HCT116 (cell line): ENCODE data around the gene TAF3. TPM values are rescaled to one million over a fixed set of nuclear protein-coding genes. Genes with fewer than 3 reads are reported as not detected.

Experiments
- ATAC-seq: fragments of 200-7000 bp; cut with Tn5 transposase; 2 replicates; pipeline ENCODE4 v1.9.1; 2020; ENCODE audit warnings: mild to moderate bottlenecking, moderate library complexity
- BruUV-seq: library from RNA; stranded (reverse); fragments of 400-500 nt; replicated peaks from 2 replicates; lab custom pipeline; 2021; lab: Mats Ljungman, UMichigan
- CTCF ChIA-PET: fragments of 300-600 bp; sonication (Branson Sonifier 250); formaldehyde crosslinking; loops from one replicate; lab custom pipeline; 2021; ENCODE audit warnings: antibody characterized with exemption; lab: Charles Lee
- POLR2A ChIA-PET: fragments of 300-600, 350-600 bp; sonication (Branson Sonifier 250); formaldehyde crosslinking; loops from one replicate; lab custom pipeline; 2021; ENCODE audit warnings: antibody characterized with exemption; lab: Charles Lee
- RAD21 ChIA-PET, 2 experiments: fragments of 300-600 bp; sonication (Branson Sonifier 250); formaldehyde crosslinking; loops; one replicate each; lab custom pipeline; 2023; ENCODE audit warnings: low total read pairs in 2 of 2; ENCODE audit not compliant: uncharacterized antibody in 2 of 2, unreplicated experiment in 2 of 2, low non-redundant PET in 1 of 2; lab: Charles Lee
- DNase-seq: peaks from one replicate; pipeline ENCODE4 v3.0.0-alpha.2; 2010; ENCODE audit warnings: low read depth, low spot score
- H2AFZ ChIP-seq: fragments of 200-600 bp; shearing (Covaris generic), sonication (generic); 2 replicates; pipeline ENCODE4 v1.6.1; 2017; ENCODE audit warnings: low read depth, mixed run types, mixed read lengths, antibody characterized with exemption, low read length; ENCODE audit not compliant: poor library complexity, severe bottlenecking
- H3K27ac ChIP-seq: 2 replicates; pipeline ENCODE4 v1.5.1; 2012; ENCODE audit warnings: low read depth, low read length
- H3K27me3 ChIP-seq: fragments of 200-600 bp; sonication (generic); 2 replicates; pipeline ENCODE4 v1.6.1; 2016; ENCODE audit warnings: mixed run types, low read length, mixed read lengths; ENCODE audit not compliant: insufficient read depth
- H3K36me3 ChIP-seq, 2 experiments: fragments of 200-500 bp in 1 of 2; fragments of 200-600 bp in 1 of 2; sonication (Bioruptor generic) in 1 of 2; sonication (generic) in 1 of 2; 2 replicates each; pipeline versions ENCODE4 v1.5.1 to v1.6.1; 2014 to 2016; ENCODE audit warnings: low read length in 2 of 2, inconsistent platforms in 1 of 2, mixed read lengths in 1 of 2, mixed run types in 1 of 2; ENCODE audit not compliant: insufficient read depth in 2 of 2, control insufficient read depth in 1 of 2
- H3K4me1 ChIP-seq, 2 experiments: fragments of 200-600 bp in 1 of 2; sonication (generic) in 1 of 2; 2 replicates each; pipeline versions ENCODE4 v1.5.1 to v1.6.1; 2012 to 2017; ENCODE audit warnings: low read length in 2 of 2, inconsistent platforms in 1 of 2, mild to moderate bottlenecking in 1 of 2, mixed read lengths in 1 of 2, mixed run types in 1 of 2, moderate library complexity in 1 of 2; ENCODE audit not compliant: insufficient read depth in 2 of 2, control insufficient read depth in 1 of 2
- H3K4me2 ChIP-seq: fragments of 200-600 bp; sonication (generic); 2 replicates; pipeline ENCODE4 v1.6.1; 2017; ENCODE audit warnings: mixed run types, low read length, mixed read lengths
- H3K4me3 ChIP-seq, 2 experiments: fragments of 200-600 bp in 1 of 2; sonication (generic) in 1 of 2; replicated peaks in 1 of 2; 2 replicates each; pipeline ENCODE4 v1.5.1; 2011 to 2016; ENCODE audit warnings: low read length in 2 of 2, control low read depth in 1 of 2, low read depth in 1 of 2, mild to moderate bottlenecking in 1 of 2, mixed read lengths in 1 of 2, mixed run types in 1 of 2
- H3K79me2 ChIP-seq: fragments of 200-600 bp; sonication (generic); 2 replicates; pipeline ENCODE4 v1.6.1; 2017; ENCODE audit warnings: mild to moderate bottlenecking, mixed run types, low read length, moderate library complexity, mixed read lengths; ENCODE audit not compliant: insufficient read depth
- H3K9ac ChIP-seq: fragments of 200-600 bp; sonication (generic); 2 replicates; pipeline ENCODE4 v1.6.1; 2016; ENCODE audit warnings: low read length, mixed read lengths
- H3K9me2 ChIP-seq: fragments of 200-600 bp; sonication (generic), shearing (Covaris generic); 2 replicates; pipeline ENCODE4 v1.6.1; 2017; ENCODE audit warnings: mixed run types, mild to moderate bottlenecking, moderate library complexity; ENCODE audit not compliant: insufficient read depth
- H3K9me3 ChIP-seq, 2 experiments: fragments of 200-500 bp in 1 of 2; fragments of 200-600 bp in 1 of 2; sonication (Bioruptor generic) in 1 of 2; sonication (generic) in 1 of 2; 2 replicates each; pipeline ENCODE4 v1.6.1; 2014 to 2017; ENCODE audit warnings: low read length in 2 of 2, mixed read lengths in 2 of 2, inconsistent platforms in 1 of 2, low read depth in 1 of 2, mild to moderate bottlenecking in 1 of 2, mixed run types in 1 of 2, moderate library complexity in 1 of 2; ENCODE audit not compliant: control insufficient read depth in 1 of 2, insufficient read depth in 1 of 2
- H4K20me1 ChIP-seq: fragments of 200-600 bp; sonication (generic), shearing (Covaris generic); 2 replicates; pipeline ENCODE4 v1.6.1; 2017; ENCODE audit warnings: mixed run types, mild to moderate bottlenecking, moderate library complexity; ENCODE audit not compliant: insufficient read depth
- CBX3 ChIP-seq: IDR thresholded peaks from 2 replicates; pipeline ENCODE4 v1.6.1; 2012; ENCODE audit warnings: low read depth
- CEBPB ChIP-seq: IDR thresholded peaks from 2 replicates; pipeline ENCODE4 v1.6.1; 2012; ENCODE audit warnings: low read depth
- EGR1 ChIP-seq: IDR thresholded peaks from 2 replicates; pipeline ENCODE4 v1.6.1; 2012; ENCODE audit warnings: low read depth
- ELF1 ChIP-seq: IDR thresholded peaks from 2 replicates; pipeline ENCODE4 v1.6.1; 2012; ENCODE audit warnings: low read depth, borderline replicate concordance
- EZH2phosphoT487 ChIP-seq: fragments of 200-600 bp; IDR thresholded peaks from 2 replicates; pipeline ENCODE4 v1.6.1; 2018; ENCODE audit warnings: antibody characterized with exemption, borderline replicate concordance
- JUND ChIP-seq: IDR thresholded peaks from 2 replicates; pipeline ENCODE4 v1.6.1; 2012
- MAX ChIP-seq: IDR thresholded peaks from 2 replicates; pipeline ENCODE4 v1.6.1; 2012
- RAD21 ChIP-seq: IDR thresholded peaks from 2 replicates; pipeline ENCODE4 v1.6.1; 2012; ENCODE audit warnings: low read depth, mild to moderate bottlenecking
- SP1 ChIP-seq: IDR thresholded peaks from 2 replicates; pipeline ENCODE4 v1.6.1; 2012; ENCODE audit warnings: low read depth
- SRF ChIP-seq: IDR thresholded peaks from 2 replicates; pipeline ENCODE4 v1.6.1; 2012; ENCODE audit warnings: low read depth
- YY1 ChIP-seq: IDR thresholded peaks from 2 replicates; pipeline ENCODE4 v1.6.1; 2011; ENCODE audit warnings: low read length, low read depth, moderate library complexity, mild to moderate bottlenecking; ENCODE audit not compliant: insufficient replicate concordance; ENCODE audit errors: extremely low read depth
- ZFX ChIP-seq: fragments of 450-650 bp; IDR thresholded peaks from 2 replicates; pipeline ENCODE4 v1.6.1; 2017
- ZNF274 ChIP-seq: fragments of 200-500 bp; sonication (Bioruptor generic); IDR thresholded peaks from 2 replicates; pipeline ENCODE4 v1.6.1; 2014; ENCODE audit warnings: mild to moderate bottlenecking, low read depth, low read length, inconsistent platforms
- intact Hi-C: fragments of 100-400 bp; cut with micrococcal nuclease; formaldehyde crosslinking; loops from 2 replicates; pipeline ENCODE4 v1.10.0; 2022
- total RNA-seq: library from RNA; stranded (reverse); gene quantifications from one replicate; pipeline ENCODE4 v1.2.1, GENCODE V29; 2021; ENCODE audit not compliant: unreplicated experiment
- TF ChIP-seq, protein P1 (sequence below): IDR thresholded peaks from 2 replicates; pipeline ENCODE4 v1.6.1; 2011; ENCODE audit warnings: mild to moderate bottlenecking, low read length, moderate library complexity; ENCODE audit not compliant: insufficient replicate concordance; ENCODE audit errors: extremely low read depth
- TF ChIP-seq, protein P2 (sequence below): IDR thresholded peaks from 2 replicates; pipeline ENCODE4 v1.6.1; 2012
- TF ChIP-seq, protein P3 (sequence below), 3 experiments: fragments of 200-600 bp in 1 of 3; sonication (generic) in 1 of 3; IDR thresholded peaks in 2 of 3; conservative IDR thresholded peaks in 1 of 3; 2 replicates each; pipeline ENCODE4 v1.5.1; 2012 to 2017; ENCODE audit warnings: low read depth in 2 of 3, low read length in 2 of 3, antibody characterized with exemption in 1 of 3, borderline replicate concordance in 1 of 3, control low read depth in 1 of 3, mild to moderate bottlenecking in 1 of 3, mixed read lengths in 1 of 3, mixed run types in 1 of 3, moderate library complexity in 1 of 3; ENCODE audit not compliant: insufficient read depth in 1 of 3
- TF ChIP-seq, protein P4 (sequence below): IDR thresholded peaks from 2 replicates; pipeline ENCODE4 v1.6.1; 2012; ENCODE audit warnings: low read depth

The TAF3 gene
- total RNA-seq, 1 experiment from 2014 or later: 8.0 TPM

DNA sequence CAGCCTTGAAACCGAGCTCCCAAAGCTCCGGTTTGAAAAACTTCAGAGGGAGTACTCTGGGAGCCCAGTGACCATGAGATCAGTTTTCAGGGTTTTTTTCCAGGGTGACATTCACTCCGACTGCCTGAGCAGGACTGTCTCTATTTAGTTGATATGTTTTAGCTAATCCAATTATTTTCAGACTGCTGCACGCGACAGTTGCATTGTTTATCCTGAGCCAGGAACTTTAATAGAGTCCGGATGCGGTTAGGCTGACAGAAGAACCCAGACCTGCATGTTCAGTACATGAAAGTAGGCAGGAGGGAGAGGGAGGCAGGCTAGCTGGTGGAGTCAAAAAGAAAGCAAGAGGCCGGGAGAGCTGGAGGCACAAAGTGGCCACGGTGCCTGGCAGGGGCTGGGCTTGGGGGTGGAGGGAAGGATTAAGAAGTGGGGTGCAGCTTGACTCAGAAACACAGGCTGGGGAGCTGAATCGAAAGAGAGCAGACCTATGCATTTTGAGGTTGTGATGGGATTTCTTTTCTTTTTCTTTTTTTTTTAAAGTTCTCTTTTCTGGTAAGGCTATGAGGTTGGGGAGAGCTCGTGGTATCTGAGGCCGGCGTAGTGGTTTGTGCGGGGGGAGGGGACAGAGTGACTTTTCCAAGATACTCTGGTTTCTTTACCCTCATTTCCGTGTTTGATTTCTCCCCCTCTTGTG, 241.9 kb downstream of the TAF3 start:
- no peaks in the 10 kb centered on the region for H3K36me3 ChIP-seq
- H3K27ac ChIP-seq: no peak overlapping the region
- no peak overlapping the region for H3K4me3 ChIP-seq
- H3K79me2 ChIP-seq: no peaks in the 10 kb centered on the region
- no peaks in the 10 kb centered on the region for H3K27me3 ChIP-seq
- ChIA-PET CTCF (no interaction called here), POLR2A (no interaction called here), RAD21 (no interaction called here)
- DNase-seq: no peak
- H3K4me1 ChIP-seq: no peaks in the 10 kb centered on the region
- H3K4me2 ChIP-seq: no peak overlapping the region
- intact Hi-C loops: no loop called here
- ATAC-seq: no peak
- no peaks in the 10 kb centered on the region for H3K9me3 ChIP-seq
- no peak overlapping the region for H2AFZ ChIP-seq
- no peak overlapping the region for H3K9ac ChIP-seq
- no peak for TF ChIP-seq ZFX
- TF ChIP-seq EGR1: no peak
- TF ChIP-seq MAX: no peak
- TF ChIP-seq JUND: no peak
- no peak for TF ChIP-seq SRF
- TF ChIP-seq, protein P1, sequence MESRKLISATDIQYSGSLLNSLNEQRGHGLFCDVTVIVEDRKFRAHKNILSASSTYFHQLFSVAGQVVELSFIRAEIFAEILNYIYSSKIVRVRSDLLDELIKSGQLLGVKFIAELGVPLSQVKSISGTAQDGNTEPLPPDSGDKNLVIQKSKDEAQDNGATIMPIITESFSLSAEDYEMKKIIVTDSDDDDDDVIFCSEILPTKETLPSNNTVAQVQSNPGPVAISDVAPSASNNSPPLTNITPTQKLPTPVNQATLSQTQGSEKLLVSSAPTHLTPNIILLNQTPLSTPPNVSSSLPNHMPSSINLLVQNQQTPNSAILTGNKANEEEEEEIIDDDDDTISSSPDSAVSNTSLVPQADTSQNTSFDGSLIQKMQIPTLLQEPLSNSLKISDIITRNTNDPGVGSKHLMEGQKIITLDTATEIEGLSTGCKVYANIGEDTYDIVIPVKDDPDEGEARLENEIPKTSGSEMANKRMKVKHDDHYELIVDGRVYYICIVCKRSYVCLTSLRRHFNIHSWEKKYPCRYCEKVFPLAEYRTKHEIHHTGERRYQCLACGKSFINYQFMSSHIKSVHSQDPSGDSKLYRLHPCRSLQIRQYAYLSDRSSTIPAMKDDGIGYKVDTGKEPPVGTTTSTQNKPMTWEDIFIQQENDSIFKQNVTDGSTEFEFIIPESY: no peak
- TF ChIP-seq RAD21: no peak
- TF ChIP-seq EZH2phosphoT487: no peak
- TF ChIP-seq ELF1: no peak
- TF ChIP-seq SP1: no peak
- TF ChIP-seq CBX3: no peak
- TF ChIP-seq, protein P2, sequence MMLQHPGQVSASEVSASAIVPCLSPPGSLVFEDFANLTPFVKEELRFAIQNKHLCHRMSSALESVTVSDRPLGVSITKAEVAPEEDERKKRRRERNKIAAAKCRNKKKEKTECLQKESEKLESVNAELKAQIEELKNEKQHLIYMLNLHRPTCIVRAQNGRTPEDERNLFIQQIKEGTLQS: no peak
- TF ChIP-seq, protein P3, sequence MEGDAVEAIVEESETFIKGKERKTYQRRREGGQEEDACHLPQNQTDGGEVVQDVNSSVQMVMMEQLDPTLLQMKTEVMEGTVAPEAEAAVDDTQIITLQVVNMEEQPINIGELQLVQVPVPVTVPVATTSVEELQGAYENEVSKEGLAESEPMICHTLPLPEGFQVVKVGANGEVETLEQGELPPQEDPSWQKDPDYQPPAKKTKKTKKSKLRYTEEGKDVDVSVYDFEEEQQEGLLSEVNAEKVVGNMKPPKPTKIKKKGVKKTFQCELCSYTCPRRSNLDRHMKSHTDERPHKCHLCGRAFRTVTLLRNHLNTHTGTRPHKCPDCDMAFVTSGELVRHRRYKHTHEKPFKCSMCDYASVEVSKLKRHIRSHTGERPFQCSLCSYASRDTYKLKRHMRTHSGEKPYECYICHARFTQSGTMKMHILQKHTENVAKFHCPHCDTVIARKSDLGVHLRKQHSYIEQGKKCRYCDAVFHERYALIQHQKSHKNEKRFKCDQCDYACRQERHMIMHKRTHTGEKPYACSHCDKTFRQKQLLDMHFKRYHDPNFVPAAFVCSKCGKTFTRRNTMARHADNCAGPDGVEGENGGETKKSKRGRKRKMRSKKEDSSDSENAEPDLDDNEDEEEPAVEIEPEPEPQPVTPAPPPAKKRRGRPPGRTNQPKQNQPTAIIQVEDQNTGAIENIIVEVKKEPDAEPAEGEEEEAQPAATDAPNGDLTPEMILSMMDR (IDR thresholded peaks at IDR 0.05 in 2 of 3, conservative IDR thresholded peaks at IDR 0.05 in 1 of 3; ENCODE audit: borderline replicate concordance in 1 of 3, insufficient read depth in 1 of 3, low read depth in 2 of 3, low read length in 2 of 3): no peak
- TF ChIP-seq CEBPB: no peak
- TF ChIP-seq ZNF274: no peak
- TF ChIP-seq YY1: no peak
- TF ChIP-seq, protein P4, sequence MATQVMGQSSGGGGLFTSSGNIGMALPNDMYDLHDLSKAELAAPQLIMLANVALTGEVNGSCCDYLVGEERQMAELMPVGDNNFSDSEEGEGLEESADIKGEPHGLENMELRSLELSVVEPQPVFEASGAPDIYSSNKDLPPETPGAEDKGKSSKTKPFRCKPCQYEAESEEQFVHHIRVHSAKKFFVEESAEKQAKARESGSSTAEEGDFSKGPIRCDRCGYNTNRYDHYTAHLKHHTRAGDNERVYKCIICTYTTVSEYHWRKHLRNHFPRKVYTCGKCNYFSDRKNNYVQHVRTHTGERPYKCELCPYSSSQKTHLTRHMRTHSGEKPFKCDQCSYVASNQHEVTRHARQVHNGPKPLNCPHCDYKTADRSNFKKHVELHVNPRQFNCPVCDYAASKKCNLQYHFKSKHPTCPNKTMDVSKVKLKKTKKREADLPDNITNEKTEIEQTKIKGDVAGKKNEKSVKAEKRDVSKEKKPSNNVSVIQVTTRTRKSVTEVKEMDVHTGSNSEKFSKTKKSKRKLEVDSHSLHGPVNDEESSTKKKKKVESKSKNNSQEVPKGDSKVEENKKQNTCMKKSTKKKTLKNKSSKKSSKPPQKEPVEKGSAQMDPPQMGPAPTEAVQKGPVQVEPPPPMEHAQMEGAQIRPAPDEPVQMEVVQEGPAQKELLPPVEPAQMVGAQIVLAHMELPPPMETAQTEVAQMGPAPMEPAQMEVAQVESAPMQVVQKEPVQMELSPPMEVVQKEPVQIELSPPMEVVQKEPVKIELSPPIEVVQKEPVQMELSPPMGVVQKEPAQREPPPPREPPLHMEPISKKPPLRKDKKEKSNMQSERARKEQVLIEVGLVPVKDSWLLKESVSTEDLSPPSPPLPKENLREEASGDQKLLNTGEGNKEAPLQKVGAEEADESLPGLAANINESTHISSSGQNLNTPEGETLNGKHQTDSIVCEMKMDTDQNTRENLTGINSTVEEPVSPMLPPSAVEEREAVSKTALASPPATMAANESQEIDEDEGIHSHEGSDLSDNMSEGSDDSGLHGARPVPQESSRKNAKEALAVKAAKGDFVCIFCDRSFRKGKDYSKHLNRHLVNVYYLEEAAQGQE: no peak
- TF ChIP-seq, all 23 proteins: peak for 0
- BruUV-seq: no TSS peak
- Histone ChIP-seq H3K9me2 (no peaks in the 10 kb centered on the region), H4K20me1 (no peaks in the 10 kb centered on the region)
